ENCODE measurements around the gene PSEN1. TPM values are rescaled to one million over a fixed set of nuclear protein-coding genes. Genes with fewer than 3 reads are reported as not detected.

The PSEN1 gene
- total RNA-seq, 1 experiment from 2014 or later: 39.3 TPM

GRCh38 chr14:73162251-73162650 is 25.9 kb downstream of the PSEN1 start:
- TF ChIP-seq REST (IDR thresholded peaks at IDR 0.05; ENCODE audit: insufficient read depth in 1 of 2, low read depth in 2 of 2, low read length in 1 of 2) (no peak), CTCF (IDR thresholded peaks at IDR 0.05) (no peak), TCF7L2 (IDR thresholded peaks at IDR 0.05; ENCODE audit: low read depth, low read length) (no peak), POLR2AphosphoS5 (IDR thresholded peaks at IDR 0.05; ENCODE audit: low read depth, low read length) (no peak), SIN3A (IDR thresholded peaks at IDR 0.05; ENCODE audit: borderline replicate concordance, insufficient read depth, low read depth, low read length) (no peak)
- Histone ChIP-seq H3K36me3 (ENCODE audit: control insufficient read depth, insufficient read depth, low read length) (0 out of 2 replicates have a peak, but pooled peaks cover 3% of the 10 kb centered on the region), H3K4me3 (ENCODE audit: low read depth in 2 of 2, low read length in 2 of 2) (no peak overlapping the region), H3K9me3 (ENCODE audit: control insufficient read depth, insufficient read depth, low read depth, low read length) (no peaks in the 10 kb centered on the region), H3K27ac (ENCODE audit: low read length) (no peak overlapping the region), H3K27me3 (ENCODE audit: control insufficient read depth, insufficient read depth, low read length) (no peaks in the 10 kb centered on the region), H3K4me1 (ENCODE audit: control insufficient read depth, insufficient read depth, low read length) (no peaks in the 10 kb centered on the region)
- DNase-seq (ENCODE audit: low read depth, low spot score) (no peak), ATAC-seq (no peak)
- intact Hi-C loops (cut with micrococcal nuclease; ENCODE audit: unreplicated experiment): no loop called here
- in situ Hi-C loops (cut with HindIII; ENCODE audit: low pct_unique_long_range_greater_than_20kb, low sequenced_read_pairs): no loop called here
- CTCF ChIA-PET: no interaction called here
- POLR2A ChIA-PET: no interaction called here
- BruUV-seq (replicated peaks): no TSS peak

DNA sequence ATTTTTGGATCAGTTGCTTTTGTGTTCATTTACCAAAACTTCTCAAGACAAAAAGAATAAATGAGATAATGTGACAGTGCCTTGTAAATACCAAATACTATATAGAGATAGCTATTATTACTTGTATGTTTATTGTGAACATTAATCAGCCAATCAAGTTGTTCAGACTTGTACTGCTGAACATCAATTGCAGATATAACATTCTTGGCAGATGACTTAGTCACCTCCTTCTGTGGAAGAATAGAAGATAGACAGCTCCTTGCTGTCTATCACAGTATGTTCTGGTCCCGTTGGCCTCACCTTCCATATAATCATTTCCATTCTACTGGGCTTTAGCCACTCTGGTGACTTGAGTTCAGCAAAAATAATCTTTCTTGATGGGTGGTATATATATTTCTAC is 30.1 kb downstream of the PSEN1 start:
- no TSS peak for BruUV-seq (replicated peaks)
- no peaks in the 10 kb centered on the region for H3K9me3 ChIP-seq (ENCODE audit: control insufficient read depth, insufficient read depth, low read depth, low read length)
- CTCF ChIA-PET: no interaction called here
- H3K4me1 ChIP-seq (ENCODE audit: control insufficient read depth, insufficient read depth, low read length): no peaks in the 10 kb centered on the region
- H3K27ac ChIP-seq (ENCODE audit: low read length): no peak overlapping the region
- POLR2A ChIA-PET: no interaction called here
- TF ChIP-seq SIN3A (IDR thresholded peaks at IDR 0.05; ENCODE audit: borderline replicate concordance, insufficient read depth, low read depth, low read length) (no peak), POLR2AphosphoS5 (IDR thresholded peaks at IDR 0.05; ENCODE audit: low read depth, low read length) (no peak), CTCF (IDR thresholded peaks at IDR 0.05) (no peak), REST (IDR thresholded peaks at IDR 0.05; ENCODE audit: insufficient read depth in 1 of 2, low read depth in 2 of 2, low read length in 1 of 2) (no peak), TCF7L2 (IDR thresholded peaks at IDR 0.05; ENCODE audit: low read depth, low read length) (no peak)
- DNase-seq (ENCODE audit: low read depth, low spot score) (no peak), ATAC-seq (no peak)
- intact Hi-C loops (cut with micrococcal nuclease; ENCODE audit: unreplicated experiment): no loop called here
- no peaks in the 10 kb centered on the region for H3K27me3 ChIP-seq (ENCODE audit: control insufficient read depth, insufficient read depth, low read length)
- H3K36me3 ChIP-seq (ENCODE audit: control insufficient read depth, insufficient read depth, low read length): 0 out of 2 replicates have a peak, but pooled peaks cover 3% of the 10 kb centered on the region
- no peak overlapping the region for H3K4me3 ChIP-seq (ENCODE audit: low read depth in 2 of 2, low read length in 2 of 2)
- in situ Hi-C loops (cut with HindIII; ENCODE audit: low pct_unique_long_range_greater_than_20kb, low sequenced_read_pairs): no loop called here

Measured in Panc1 (cell line).